IPS-NIHi11 (cell line): ENCODE results near the gene CD68.
"Not testable (repeated sequence)": the region's sequence is repeated elsewhere in the genome, so short reads cannot be mapped to it uniquely, and the experiment has no call there.

Experiments used
- DNase-seq: peaks from one replicate; pipeline ENCODE4 v3.0.0; 2012; ENCODE audit warnings: mixed read lengths, low spot score

The CD68 gene

GRCh38 chr17:7613769-7614424 is 34.5 kb downstream of the CD68 start:
- no peak for DNase-seq

GRCh38 chr17:7614425-7615264 is 35.2 kb downstream of the CD68 start, which contains the start of gene FXR2:
Gene FXR2 (minus strand): TSS chr17:7614897. CDS start chr17:7614532, 365 bp downstream.
- peak; percentile 99 for DNase-seq

GRCh38 chr17:7615265-7615747 is 35.9 kb downstream of the CD68 start:
- DNase-seq = no peak

GRCh38 chr17:7618608-7619007 is 39.2 kb downstream of the CD68 start:
- DNase-seq = no peak

- no peak for DNase-seq
Observed at GRCh38 chr17:7620835-7621234, 41.4 kb downstream of the CD68 start.

- no peak for DNase-seq
Observed at GRCh38 chr17:7623661-7624060, 44.2 kb downstream of the CD68 start.

GRCh38 chr17:7625749-7626148 is 46.3 kb downstream of the CD68 start:
- not testable (repeated sequence) for DNase-seq

GRCh38 chr17:7626307-7626706 is 46.9 kb downstream of the CD68 start:
- DNase-seq = no peak

GRCh38 chr17:7626956-7627249 is 47.5 kb downstream of the CD68 start:
- no peak for DNase-seq

GRCh38 chr17:7627250-7628121 is 48.0 kb downstream of the CD68 start, which contains the start of gene SAT2:
Gene SAT2 (minus strand): TSS chr17:7627821. CDS start chr17:7627635, 186 bp downstream.
- DNase-seq = peak; percentile 98

GRCh38 chr17:7629939-7630571 is 50.6 kb downstream of the CD68 start, which contains the start of gene SHBG:
Gene SHBG (plus strand): TSS chr17:7630135. CDS start chr17:7630173, 38 bp downstream.
- DNase-seq = no peak
